HepG2 (cell line): Measurements from ENCODE around the gene FBXO30. TPM values are rescaled to one million over a fixed set of nuclear protein-coding genes. Genes with fewer than 3 reads are reported as not detected.

Experiments
- CEBPB ChIP-seq: IDR thresholded peaks from 2 replicates; pipeline ENCODE4 v1.6.1; 2011; ENCODE audit warnings: low read depth, low read length, improper control_type of control experiment, borderline replicate concordance
- FOXA3 ChIP-seq: IDR thresholded peaks from 2 replicates; pipeline ENCODE4 v1.6.1; 2016; ENCODE audit warnings: missing genetic modification reagents, missing compliant biosample characterization
- HHEX ChIP-seq: IDR thresholded peaks from 2 replicates; pipeline ENCODE4 v1.6.1; 2016; ENCODE audit warnings: control low read depth
- HMGA1 ChIP-seq: sonication (generic); formaldehyde crosslinking; conservative IDR thresholded peaks from 2 replicates; pipeline ENCODE4 v1.4.0; 2020; ENCODE audit warnings: missing genetic modification reagents
- MEIS1 ChIP-seq: sonication (generic); formaldehyde crosslinking; IDR thresholded peaks from 2 replicates; pipeline ENCODE4 v1.9.0; 2021; ENCODE audit warnings: mild to moderate bottlenecking, missing genetic modification reagents, moderate library complexity, borderline replicate concordance
- NR2F6 ChIP-seq, 2 experiments: IDR thresholded peaks; 2 replicates each; pipeline ENCODE4 v1.6.1; 2016; ENCODE audit warnings: antibody characterized with exemption in 1 of 2, mild to moderate bottlenecking in 1 of 2
- ONECUT2 ChIP-seq: sonication (generic); formaldehyde crosslinking; IDR thresholded peaks from 2 replicates; pipeline ENCODE4 v1.4.0; 2020; ENCODE audit warnings: missing genetic modification reagents
- PPARG ChIP-seq: conservative IDR thresholded peaks from 2 replicates; pipeline ENCODE4 v1.6.1; 2016; ENCODE audit warnings: missing biosample characterization, missing genetic modification reagents
- RARA ChIP-seq: IDR thresholded peaks from 2 replicates; pipeline ENCODE4 v1.6.1; 2016; ENCODE audit warnings: missing genetic modification reagents, missing compliant biosample characterization
- RFX1 ChIP-seq: fragments of 450-650 bp; IDR thresholded peaks from 2 replicates; pipeline ENCODE4 v1.6.1; 2017
- RFX3 ChIP-seq: IDR thresholded peaks from 2 replicates; pipeline ENCODE4 v1.6.1; 2016; ENCODE audit warnings: missing biosample characterization, missing genetic modification reagents
- RXRB ChIP-seq: IDR thresholded peaks from 2 replicates; pipeline ENCODE4 v1.6.1; 2016; ENCODE audit warnings: borderline replicate concordance, missing genetic modification reagents, missing compliant biosample characterization
- SATB2 ChIP-seq: sonication (generic); formaldehyde crosslinking; IDR thresholded peaks from 2 replicates; pipeline ENCODE4 v1.5.0; 2020; ENCODE audit warnings: missing genetic modification reagents
- SOX6 ChIP-seq, 2 experiments: fragments of 450-650 bp in 1 of 2; sonication (generic) in 1 of 2; formaldehyde crosslinking in 1 of 2; IDR thresholded peaks; 2 replicates each; pipeline versions ENCODE4 v1.4.0 to v1.6.1; 2017 to 2020; ENCODE audit warnings: antibody characterized with exemption in 1 of 2, mild to moderate bottlenecking in 1 of 2, missing genetic modification reagents in 1 of 2
- TRIM24 ChIP-seq: sonication (generic); formaldehyde crosslinking; IDR thresholded peaks from 2 replicates; pipeline ENCODE4 v1.8.0; 2022; ENCODE audit warnings: mild to moderate bottlenecking, missing genetic modification reagents
- YEATS4 ChIP-seq: sonication (generic); formaldehyde crosslinking; IDR thresholded peaks from 2 replicates; pipeline ENCODE4 v1.4.0; 2020; ENCODE audit warnings: missing genetic modification reagents, borderline replicate concordance
- ZNF674 ChIP-seq: sonication (generic); formaldehyde crosslinking; IDR thresholded peaks from 2 replicates; pipeline ENCODE4 v1.5.0; 2020; ENCODE audit warnings: low read depth, mild to moderate bottlenecking, missing genetic modification reagents
- ZSCAN22 ChIP-seq: sonication (generic); formaldehyde crosslinking; IDR thresholded peaks from 2 replicates; pipeline ENCODE4 v1.4.0; 2020; ENCODE audit warnings: mild to moderate bottlenecking, missing genetic modification reagents
- polyA plus RNA-seq, 8 experiments: library from polyadenylated mRNA; depleted of rRNA in 3 of 8; stranded (reverse) in 7 of 8; unstranded in 1 of 8; fragments of >200 nt; fragmentation: Illumina TruSeq in 4 of 8; extraction: Trizol in 4 of 8; gene quantifications; 2 replicates each; pipeline versions ENCODE4 v1.2.1 to v1.2.3, GENCODE V29; 2011 to 2016; ENCODE audit warnings: low read depth in 4 of 8, missing spikeins in 1 of 8, mixed read lengths in 1 of 8; ENCODE audit not compliant: insufficient read depth in 1 of 8
- total RNA-seq, 5 experiments: library from RNA; depleted of rRNA; stranded (reverse); fragments of >200 nt; fragmentation: Illumina TruSeq; extraction: Trizol; gene quantifications; 2 replicates each; pipeline ENCODE4 v1.2.3, GENCODE V29; 2016; ENCODE audit warnings: low read depth in 1 of 5
- TF ChIP-seq, protein P1 (sequence below): IDR thresholded peaks from 2 replicates; pipeline ENCODE4 v1.6.1; 2012; ENCODE audit warnings: low read depth, low read length, improper control_type of control experiment
- TF ChIP-seq, protein P2 (sequence below): sonication (generic); formaldehyde crosslinking; IDR thresholded peaks from 2 replicates; pipeline ENCODE4 v1.4.0; 2020; ENCODE audit warnings: missing genetic modification reagents
- TF ChIP-seq, protein P3 (sequence below): sonication (generic); formaldehyde crosslinking; conservative IDR thresholded peaks from 2 replicates; pipeline ENCODE4 v1.4.0; 2020; ENCODE audit warnings: mild to moderate bottlenecking, missing genetic modification reagents, moderate library complexity
- TF ChIP-seq, protein P4 (sequence below): fragments of 450-650 bp; IDR thresholded peaks from 2 replicates; pipeline ENCODE4 v1.6.1; 2017; ENCODE audit warnings: mild to moderate bottlenecking

Gene FBXO30
- total and polyA plus RNA-seq, 2 of the 13 experiments (the other 11 are each of a cell fraction or from before 2014, with no cell fraction given), result 3.2 to 7.1 TPM

DNA sequence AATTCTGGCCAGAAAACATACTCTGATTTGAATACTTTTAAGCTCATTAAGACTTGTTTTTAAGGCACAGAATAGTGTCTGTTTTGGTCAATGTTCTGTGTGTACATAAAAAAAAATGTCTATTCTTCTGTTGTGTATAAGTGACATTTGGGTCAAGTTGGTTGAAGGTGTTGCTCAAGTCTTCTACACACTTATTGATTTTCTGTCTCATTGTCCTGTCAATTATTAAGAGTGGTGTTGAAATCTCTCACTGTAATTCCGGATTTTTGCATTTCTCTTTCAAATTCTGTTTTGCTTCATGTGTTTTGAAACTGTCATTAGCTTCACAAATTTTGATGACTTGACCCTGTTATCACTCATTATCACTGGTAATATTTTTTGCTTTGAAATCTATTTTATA, 41.7 kb downstream of the FBXO30 start (continued):
- 0 out of 2 replicates have a peak, but pooled peaks have one; percentile 23 for TF ChIP-seq HHEX (CRISPR knock-in tag)
- no peak for TF ChIP-seq ZNF674 (CRISPR knock-in tag)
- TF ChIP-seq TRIM24, result no peak
- TF ChIP-seq, protein P1, sequence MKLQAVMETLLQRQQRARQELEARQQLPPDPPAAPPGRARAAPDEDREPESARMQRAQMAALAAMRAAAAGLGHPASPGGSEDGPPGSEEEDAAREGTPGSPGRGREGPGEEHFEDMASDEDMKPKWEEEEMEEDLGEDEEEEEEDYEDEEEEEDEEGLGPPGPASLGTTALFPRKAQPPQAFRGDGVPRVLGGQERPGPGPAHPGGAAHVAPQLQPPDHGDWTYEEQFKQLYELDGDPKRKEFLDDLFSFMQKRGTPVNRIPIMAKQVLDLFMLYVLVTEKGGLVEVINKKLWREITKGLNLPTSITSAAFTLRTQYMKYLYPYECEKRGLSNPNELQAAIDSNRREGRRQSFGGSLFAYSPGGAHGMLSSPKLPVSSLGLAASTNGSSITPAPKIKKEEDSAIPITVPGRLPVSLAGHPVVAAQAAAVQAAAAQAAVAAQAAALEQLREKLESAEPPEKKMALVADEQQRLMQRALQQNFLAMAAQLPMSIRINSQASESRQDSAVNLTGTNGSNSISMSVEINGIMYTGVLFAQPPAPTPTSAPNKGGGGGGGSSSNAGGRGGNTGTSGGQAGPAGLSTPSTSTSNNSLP, result peak; percentile 67; the same call in 1 of the 2 replicates
- TF ChIP-seq, protein P2, sequence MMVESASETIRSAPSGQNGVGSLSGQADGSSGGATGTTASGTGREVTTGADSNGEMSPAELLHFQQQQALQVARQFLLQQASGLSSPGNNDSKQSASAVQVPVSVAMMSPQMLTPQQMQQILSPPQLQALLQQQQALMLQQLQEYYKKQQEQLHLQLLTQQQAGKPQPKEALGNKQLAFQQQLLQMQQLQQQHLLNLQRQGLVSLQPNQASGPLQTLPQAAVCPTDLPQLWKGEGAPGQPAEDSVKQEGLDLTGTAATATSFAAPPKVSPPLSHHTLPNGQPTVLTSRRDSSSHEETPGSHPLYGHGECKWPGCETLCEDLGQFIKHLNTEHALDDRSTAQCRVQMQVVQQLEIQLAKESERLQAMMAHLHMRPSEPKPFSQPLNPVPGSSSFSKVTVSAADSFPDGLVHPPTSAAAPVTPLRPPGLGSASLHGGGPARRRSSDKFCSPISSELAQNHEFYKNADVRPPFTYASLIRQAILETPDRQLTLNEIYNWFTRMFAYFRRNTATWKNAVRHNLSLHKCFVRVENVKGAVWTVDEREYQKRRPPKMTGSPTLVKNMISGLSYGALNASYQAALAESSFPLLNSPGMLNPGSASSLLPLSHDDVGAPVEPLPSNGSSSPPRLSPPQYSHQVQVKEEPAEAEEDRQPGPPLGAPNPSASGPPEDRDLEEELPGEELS (CRISPR knock-in tag), result peak; percentile 38; the same call in 1 of the 2 replicates
- no peak for TF ChIP-seq HMGA1
- TF ChIP-seq, protein P3, sequence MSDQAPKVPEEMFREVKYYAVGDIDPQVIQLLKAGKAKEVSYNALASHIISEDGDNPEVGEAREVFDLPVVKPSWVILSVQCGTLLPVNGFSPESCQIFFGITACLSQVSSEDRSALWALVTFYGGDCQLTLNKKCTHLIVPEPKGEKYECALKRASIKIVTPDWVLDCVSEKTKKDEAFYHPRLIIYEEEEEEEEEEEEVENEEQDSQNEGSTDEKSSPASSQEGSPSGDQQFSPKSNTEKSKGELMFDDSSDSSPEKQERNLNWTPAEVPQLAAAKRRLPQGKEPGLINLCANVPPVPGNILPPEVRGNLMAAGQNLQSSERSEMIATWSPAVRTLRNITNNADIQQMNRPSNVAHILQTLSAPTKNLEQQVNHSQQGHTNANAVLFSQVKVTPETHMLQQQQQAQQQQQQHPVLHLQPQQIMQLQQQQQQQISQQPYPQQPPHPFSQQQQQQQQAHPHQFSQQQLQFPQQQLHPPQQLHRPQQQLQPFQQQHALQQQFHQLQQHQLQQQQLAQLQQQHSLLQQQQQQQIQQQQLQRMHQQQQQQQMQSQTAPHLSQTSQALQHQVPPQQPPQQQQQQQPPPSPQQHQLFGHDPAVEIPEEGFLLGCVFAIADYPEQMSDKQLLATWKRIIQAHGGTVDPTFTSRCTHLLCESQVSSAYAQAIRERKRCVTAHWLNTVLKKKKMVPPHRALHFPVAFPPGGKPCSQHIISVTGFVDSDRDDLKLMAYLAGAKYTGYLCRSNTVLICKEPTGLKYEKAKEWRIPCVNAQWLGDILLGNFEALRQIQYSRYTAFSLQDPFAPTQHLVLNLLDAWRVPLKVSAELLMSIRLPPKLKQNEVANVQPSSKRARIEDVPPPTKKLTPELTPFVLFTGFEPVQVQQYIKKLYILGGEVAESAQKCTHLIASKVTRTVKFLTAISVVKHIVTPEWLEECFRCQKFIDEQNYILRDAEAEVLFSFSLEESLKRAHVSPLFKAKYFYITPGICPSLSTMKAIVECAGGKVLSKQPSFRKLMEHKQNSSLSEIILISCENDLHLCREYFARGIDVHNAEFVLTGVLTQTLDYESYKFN (CRISPR knock-in tag), result peak; percentile 53
- TF ChIP-seq MEIS1 (CRISPR knock-in tag), result peak; percentile 47; the same call in 1 of the 2 replicates
- TF ChIP-seq, protein P4, sequence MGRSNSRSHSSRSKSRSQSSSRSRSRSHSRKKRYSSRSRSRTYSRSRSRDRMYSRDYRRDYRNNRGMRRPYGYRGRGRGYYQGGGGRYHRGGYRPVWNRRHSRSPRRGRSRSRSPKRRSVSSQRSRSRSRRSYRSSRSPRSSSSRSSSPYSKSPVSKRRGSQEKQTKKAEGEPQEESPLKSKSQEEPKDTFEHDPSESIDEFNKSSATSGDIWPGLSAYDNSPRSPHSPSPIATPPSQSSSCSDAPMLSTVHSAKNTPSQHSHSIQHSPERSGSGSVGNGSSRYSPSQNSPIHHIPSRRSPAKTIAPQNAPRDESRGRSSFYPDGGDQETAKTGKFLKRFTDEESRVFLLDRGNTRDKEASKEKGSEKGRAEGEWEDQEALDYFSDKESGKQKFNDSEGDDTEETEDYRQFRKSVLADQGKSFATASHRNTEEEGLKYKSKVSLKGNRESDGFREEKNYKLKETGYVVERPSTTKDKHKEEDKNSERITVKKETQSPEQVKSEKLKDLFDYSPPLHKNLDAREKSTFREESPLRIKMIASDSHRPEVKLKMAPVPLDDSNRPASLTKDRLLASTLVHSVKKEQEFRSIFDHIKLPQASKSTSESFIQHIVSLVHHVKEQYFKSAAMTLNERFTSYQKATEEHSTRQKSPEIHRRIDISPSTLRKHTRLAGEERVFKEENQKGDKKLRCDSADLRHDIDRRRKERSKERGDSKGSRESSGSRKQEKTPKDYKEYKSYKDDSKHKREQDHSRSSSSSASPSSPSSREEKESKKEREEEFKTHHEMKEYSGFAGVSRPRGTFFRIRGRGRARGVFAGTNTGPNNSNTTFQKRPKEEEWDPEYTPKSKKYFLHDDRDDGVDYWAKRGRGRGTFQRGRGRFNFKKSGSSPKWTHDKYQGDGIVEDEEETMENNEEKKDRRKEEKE, result no peak
- TF ChIP-seq RFX3, result no peak
- peak; percentile 78 for TF ChIP-seq FOXA3 (CRISPR knock-in tag)
- 0 out of 2 replicates have a peak, but pooled peaks have one; percentile 15 for TF ChIP-seq SATB2
- peak; percentile 57 for TF ChIP-seq RXRB (CRISPR knock-in tag)
- TF ChIP-seq ONECUT2 (CRISPR knock-in tag), result peak; percentile 96
- no peak for TF ChIP-seq RFX1
- no peak for TF ChIP-seq ZSCAN22
- TF ChIP-seq YEATS4 (CRISPR knock-in tag), result 0 out of 2 replicates have a peak, but pooled peaks have one; percentile 8
- peak; percentile 92 for TF ChIP-seq CEBPB
- peak; percentile 18; the same call in 1 of the 2 replicates for TF ChIP-seq PPARG (CRISPR knock-in tag)
- TF ChIP-seq NR2F6 (IDR thresholded peaks at IDR 0.05), result peak; percentile 81
- TF ChIP-seq NR2F6 (CRISPR knock-in tag; IDR thresholded peaks at IDR 0.05), result peak; percentile 40; the same call in 1 of the 2 replicates
- TF ChIP-seq SOX6 (IDR thresholded peaks at IDR 0.05), result no peak
- TF ChIP-seq SOX6 (CRISPR knock-in tag; IDR thresholded peaks at IDR 0.05), result peak; percentile 96
- TF ChIP-seq RARA (CRISPR knock-in tag), result peak; percentile 74; the same call in 1 of the 2 replicates
